Measurements from ENCODE around the gene SLC49A3. TPM values are rescaled to one million over a fixed set of nuclear protein-coding genes. Genes with fewer than 3 reads are reported as not detected.

The SLC49A3 gene
- total and polyA plus RNA-seq, 2 of the 13 experiments (the other 11 are each of a cell fraction or from before 2014, with no cell fraction given): 0.07 to 0.17 TPM

GRCh38 chr4:692771-693554, 4.0 kb upstream of the SLC49A3 start (continued):
- TF ChIP-seq TAF15 (IDR thresholded peaks at IDR 0.05; ENCODE audit: low read depth, low read length, poor library complexity, severe bottlenecking) (no peak), ZBTB21 (CRISPR knock-in tag; IDR thresholded peaks at IDR 0.05) (no peak), POLR2AphosphoS2 (IDR thresholded peaks at IDR 0.05; ENCODE audit: low read depth, low read length) (no peak), ZFY (CRISPR knock-in tag; IDR thresholded peaks at IDR 0.05) (peak; percentile 64), E2F2 (CRISPR knock-in tag; IDR thresholded peaks at IDR 0.05; ENCODE audit: borderline replicate concordance) (no peak), NR1H2 (CRISPR knock-in tag; IDR thresholded peaks at IDR 0.05; ENCODE audit: borderline replicate concordance, low read depth) (no peak), KDM6A (CRISPR knock-in tag; IDR thresholded peaks at IDR 0.05; ENCODE audit: low read depth) (0 out of 2 replicates have a peak, but pooled peaks have one; percentile 37), TERF1 (CRISPR knock-in tag; IDR thresholded peaks at IDR 0.05) (no peak), YEATS4 (CRISPR knock-in tag; IDR thresholded peaks at IDR 0.05; ENCODE audit: borderline replicate concordance) (no peak), ZNF740 (CRISPR knock-in tag; IDR thresholded peaks at IDR 0.05) (no peak), FOXK2 (IDR thresholded peaks at IDR 0.05) (no peak), AFF4 (CRISPR knock-in tag; IDR thresholded peaks at IDR 0.05) (no peak), ETV5 (CRISPR knock-in tag; IDR thresholded peaks at IDR 0.05; ENCODE audit: borderline replicate concordance) (0 out of 2 replicates have a peak, but pooled peaks have one; percentile 31), MAF1 (CRISPR knock-in tag; IDR thresholded peaks at IDR 0.05; ENCODE audit: borderline replicate concordance) (no peak), IKZF5 (CRISPR knock-in tag; IDR thresholded peaks at IDR 0.05) (peak; percentile 89), ZFP62 (CRISPR knock-in tag; IDR thresholded peaks at IDR 0.05) (no peak), ZFP82 (CRISPR knock-in tag; IDR thresholded peaks at IDR 0.05; ENCODE audit: borderline replicate concordance) (no peak), TFDP1 (CRISPR knock-in tag; IDR thresholded peaks at IDR 0.05; ENCODE audit: borderline replicate concordance) (peak; percentile 63; the same call in 1 of the 2 replicates), ZNF773 (CRISPR knock-in tag; IDR thresholded peaks at IDR 0.05; ENCODE audit: borderline replicate concordance) (no peak)
